DND-41 (cell line): Measurements from ENCODE around the gene PLA1A.
"Not testable (repeated sequence)": the region's sequence is repeated elsewhere in the genome, so short reads cannot be mapped to it uniquely, and the experiment has no call there.

Source experiments
- EZH2 ChIP-seq: IDR thresholded peaks from 3 replicates; pipeline ENCODE4 v1.6.1; 2012; ENCODE audit warnings: borderline replicate concordance, low read depth, mild to moderate bottlenecking, moderate library complexity, low read length, inconsistent platforms; ENCODE audit not compliant: severe bottlenecking
- TF ChIP-seq, protein P1 (sequence below): IDR thresholded peaks from 2 replicates; pipeline ENCODE4 v1.5.1; 2012; ENCODE audit warnings: borderline replicate concordance, low read length, moderate library complexity, mild to moderate bottlenecking; ENCODE audit not compliant: poor library complexity, severe bottlenecking; ENCODE audit errors: extremely low read depth

- TF ChIP-seq, protein P1, sequence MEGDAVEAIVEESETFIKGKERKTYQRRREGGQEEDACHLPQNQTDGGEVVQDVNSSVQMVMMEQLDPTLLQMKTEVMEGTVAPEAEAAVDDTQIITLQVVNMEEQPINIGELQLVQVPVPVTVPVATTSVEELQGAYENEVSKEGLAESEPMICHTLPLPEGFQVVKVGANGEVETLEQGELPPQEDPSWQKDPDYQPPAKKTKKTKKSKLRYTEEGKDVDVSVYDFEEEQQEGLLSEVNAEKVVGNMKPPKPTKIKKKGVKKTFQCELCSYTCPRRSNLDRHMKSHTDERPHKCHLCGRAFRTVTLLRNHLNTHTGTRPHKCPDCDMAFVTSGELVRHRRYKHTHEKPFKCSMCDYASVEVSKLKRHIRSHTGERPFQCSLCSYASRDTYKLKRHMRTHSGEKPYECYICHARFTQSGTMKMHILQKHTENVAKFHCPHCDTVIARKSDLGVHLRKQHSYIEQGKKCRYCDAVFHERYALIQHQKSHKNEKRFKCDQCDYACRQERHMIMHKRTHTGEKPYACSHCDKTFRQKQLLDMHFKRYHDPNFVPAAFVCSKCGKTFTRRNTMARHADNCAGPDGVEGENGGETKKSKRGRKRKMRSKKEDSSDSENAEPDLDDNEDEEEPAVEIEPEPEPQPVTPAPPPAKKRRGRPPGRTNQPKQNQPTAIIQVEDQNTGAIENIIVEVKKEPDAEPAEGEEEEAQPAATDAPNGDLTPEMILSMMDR = not testable (repeated sequence)
- TF ChIP-seq EZH2 = not testable (repeated sequence)
Observed at GRCh38 chr3:119552928-119553327, 44.8 kb upstream of the PLA1A start.
